ENCODE data around the gene FKBP5. TPM values are rescaled to one million over a fixed set of nuclear protein-coding genes. Genes with fewer than 3 reads are reported as not detected.

Gene FKBP5
- total and polyA plus RNA-seq, 2 donors (not counting 3 experiments of a cell fraction or from before 2014, with no cell fraction given), result 16.7 to 56.8 TPM

DNA sequence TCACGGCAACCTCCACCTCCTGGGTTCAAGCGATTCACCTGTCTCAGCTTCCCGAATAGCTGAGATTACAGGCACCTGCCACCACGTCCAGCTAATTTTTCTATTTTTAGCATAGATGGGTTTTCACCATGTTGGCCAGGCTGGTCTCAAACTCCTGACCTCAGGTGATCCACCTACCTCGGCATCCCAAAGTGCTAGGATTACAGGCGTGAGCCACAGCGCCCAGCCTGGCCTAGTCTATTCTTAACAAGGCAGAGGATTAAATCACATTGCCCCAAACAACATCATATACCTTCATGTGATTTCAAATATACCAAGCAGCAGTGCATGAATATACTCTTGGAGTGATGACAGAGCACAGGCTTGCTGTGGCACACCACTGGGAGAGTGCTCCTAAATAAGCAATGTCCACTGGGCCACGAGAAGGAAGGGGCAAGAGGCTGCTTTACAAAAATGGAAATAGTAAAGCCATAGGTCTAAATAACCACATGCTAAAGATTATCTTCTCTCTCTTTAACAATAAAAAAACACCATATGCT lies 99.4 kb downstream of the FKBP5 start:
- Histone ChIP-seq H3K4me1 (ENCODE audit: control insufficient read depth, extremely low read depth, insufficient read depth, low read length) (no peaks in the 10 kb centered on the region), H3K9ac (replicated peaks; ENCODE audit: extremely low read depth, insufficient read depth, low read length) (no peak overlapping the region), H3K36me3 (ENCODE audit: control insufficient read depth in 2 of 2, extremely low read depth in 1 of 2, insufficient read depth in 2 of 2, low read length in 2 of 2) (peaks cover 0 to 3% of the 10 kb centered on the region in 2 experiments), H2AFZ (ENCODE audit: low read depth, low read length) (no peak overlapping the region), H3K9me3 (replicated peaks; ENCODE audit: control insufficient read depth, insufficient read depth, low read length) (no peaks in the 10 kb centered on the region), H3K9me1 (replicated peaks; ENCODE audit: control insufficient read depth, extremely low read depth, insufficient read depth, low read length) (no peaks in the 10 kb centered on the region), H3K79me2 (ENCODE audit: control insufficient read depth, insufficient read depth, low read length) (peaks cover 6% of the 10 kb centered on the region), H3K4me2 (ENCODE audit: insufficient read depth, low read length) (no peak overlapping the region), H4K20me1 (replicated peaks; ENCODE audit: control insufficient read depth, extremely low read depth, insufficient read depth, low read length) (no peaks in the 10 kb centered on the region), H3K4me3 (replicated peaks in 1 of 3; ENCODE audit: insufficient read depth in 1 of 3, low read depth in 1 of 3, low read length in 3 of 3) (no peak overlapping the region), H3K27me3 (ENCODE audit: control insufficient read depth in 2 of 2, insufficient read depth in 2 of 2, low read length in 2 of 2) (no peaks in the 10 kb centered on the region), H3K27ac (ENCODE audit: insufficient read depth, low read depth, low read length) (no peak overlapping the region)
- no peak for DNase-seq (ENCODE audit: low read depth, low spot score)
- intact Hi-C loops (cut with micrococcal nuclease) (loop anchor here (10.0 kb wide), 2 partner anchors 366 to 506 kb away; no protein-coding TSS in a partner anchor), dilution Hi-C loops (cut with MboI; ENCODE audit: extremely low pct_ligation_motif_present, low sequenced_read_pairs) (no loop called here)
- CTCF ChIA-PET, result interaction anchor here (1.7 to 6.5 kb wide), 3 partner anchors 13 to 147 kb away, joined by 4 to 77 read pairs (median 33); partner anchors contain the start of gene ARMC12
- no TSS peak for BruUV-seq (replicated peaks)
- TF ChIP-seq, protein P1, sequence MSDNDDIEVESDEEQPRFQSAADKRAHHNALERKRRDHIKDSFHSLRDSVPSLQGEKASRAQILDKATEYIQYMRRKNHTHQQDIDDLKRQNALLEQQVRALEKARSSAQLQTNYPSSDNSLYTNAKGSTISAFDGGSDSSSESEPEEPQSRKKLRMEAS (IDR thresholded peaks at IDR 0.05; ENCODE audit: insufficient read depth, insufficient read length), result no peak
- TF ChIP-seq, protein P2, sequence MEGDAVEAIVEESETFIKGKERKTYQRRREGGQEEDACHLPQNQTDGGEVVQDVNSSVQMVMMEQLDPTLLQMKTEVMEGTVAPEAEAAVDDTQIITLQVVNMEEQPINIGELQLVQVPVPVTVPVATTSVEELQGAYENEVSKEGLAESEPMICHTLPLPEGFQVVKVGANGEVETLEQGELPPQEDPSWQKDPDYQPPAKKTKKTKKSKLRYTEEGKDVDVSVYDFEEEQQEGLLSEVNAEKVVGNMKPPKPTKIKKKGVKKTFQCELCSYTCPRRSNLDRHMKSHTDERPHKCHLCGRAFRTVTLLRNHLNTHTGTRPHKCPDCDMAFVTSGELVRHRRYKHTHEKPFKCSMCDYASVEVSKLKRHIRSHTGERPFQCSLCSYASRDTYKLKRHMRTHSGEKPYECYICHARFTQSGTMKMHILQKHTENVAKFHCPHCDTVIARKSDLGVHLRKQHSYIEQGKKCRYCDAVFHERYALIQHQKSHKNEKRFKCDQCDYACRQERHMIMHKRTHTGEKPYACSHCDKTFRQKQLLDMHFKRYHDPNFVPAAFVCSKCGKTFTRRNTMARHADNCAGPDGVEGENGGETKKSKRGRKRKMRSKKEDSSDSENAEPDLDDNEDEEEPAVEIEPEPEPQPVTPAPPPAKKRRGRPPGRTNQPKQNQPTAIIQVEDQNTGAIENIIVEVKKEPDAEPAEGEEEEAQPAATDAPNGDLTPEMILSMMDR (IDR thresholded peaks at IDR 0.05; ENCODE audit: extremely low read depth in 1 of 2, insufficient read depth in 1 of 2, low read depth in 1 of 2, low read length in 2 of 2), result no peak
- TF ChIP-seq POLR2A (IDR thresholded peaks at IDR 0.05; ENCODE audit: low read depth, low read length) (no peak), FOS (IDR thresholded peaks at IDR 0.05; ENCODE audit: borderline replicate concordance, insufficient read depth, low read length) (no peak), EZH2 (IDR thresholded peaks at IDR 0.05; ENCODE audit: borderline replicate concordance, low read depth, low read length, severe bottlenecking) (no peak), GATA2 (IDR thresholded peaks at IDR 0.05; ENCODE audit: insufficient read depth, insufficient read length, low read depth, low read length) (no peak), JUN (IDR thresholded peaks at IDR 0.05; ENCODE audit: borderline replicate concordance, insufficient read depth, insufficient read length, low read depth) (no peak), POLR2AphosphoS5 (IDR thresholded peaks at IDR 0.05; ENCODE audit: insufficient read depth, low read depth, low read length) (no peak), MYC (IDR thresholded peaks at IDR 0.05; ENCODE audit: low read depth, low read length) (no peak)
- POLR2A ChIA-PET, result interaction anchor here (1.2 kb wide), 1 partner anchor 15 kb away, joined by 3 read pairs; no protein-coding TSS in a partner anchor
- no peak for FAIRE-seq
